Measurements from ENCODE around the gene ATP11A.
"Not testable (repeated sequence)": the region's sequence is repeated elsewhere in the genome, so short reads cannot be mapped to it uniquely, and the experiment has no call there.

ATP11A gene

GRCh38 chr13:112796190-112796915 lies 106.5 kb downstream of the ATP11A start:
- DNase-seq (ENCODE audit: low read depth): no peak

- no peak for DNase-seq (ENCODE audit: low read depth)
Observed at GRCh38 chr13:112799394-112799793, 109.6 kb downstream of the ATP11A start.

- no peak for DNase-seq (ENCODE audit: low read depth)
Observed at GRCh38 chr13:112800057-112800456, 110.2 kb downstream of the ATP11A start.

GRCh38 chr13:112800807-112801206 lies 111.0 kb downstream of the ATP11A start:
- DNase-seq (ENCODE audit: low read depth): not testable (repeated sequence)

- DNase-seq (ENCODE audit: low read depth): no peak
Observed at GRCh38 chr13:112802802-112803195, 113.0 kb downstream of the ATP11A start.

- no peak for DNase-seq (ENCODE audit: low read depth)
Observed at GRCh38 chr13:112803422-112803821, 113.6 kb downstream of the ATP11A start.

- no peak for DNase-seq (ENCODE audit: low read depth)
Observed at GRCh38 chr13:112804374-112804773, 114.5 kb downstream of the ATP11A start.

- no peak for DNase-seq (ENCODE audit: low read depth)
Observed at GRCh38 chr13:112806739-112807652, 117.2 kb downstream of the ATP11A start.

- DNase-seq (ENCODE audit: low read depth): no peak
Observed at GRCh38 chr13:112807653-112808376, 118.0 kb downstream of the ATP11A start.

- no peak for DNase-seq (ENCODE audit: low read depth)
Observed at GRCh38 chr13:112808377-112809140, 118.7 kb downstream of the ATP11A start.

GRCh38 chr13:112809332-112810315 lies 119.8 kb downstream of the ATP11A start:
- DNase-seq (ENCODE audit: low read depth): no peak

- DNase-seq (ENCODE audit: low read depth): no peak
Observed at GRCh38 chr13:112810608-112811007, 120.8 kb downstream of the ATP11A start.

GRCh38 chr13:112812306-112813055 lies 122.6 kb downstream of the ATP11A start:
- no peak for DNase-seq (ENCODE audit: low read depth)

- DNase-seq (ENCODE audit: low read depth): no peak
Observed at GRCh38 chr13:112813552-112813951, 123.7 kb downstream of the ATP11A start.

GRCh38 chr13:112814905-112815585 lies 125.2 kb downstream of the ATP11A start:
- DNase-seq (ENCODE audit: low read depth): no peak

GRCh38 chr13:112815871-112816270 lies 126.0 kb downstream of the ATP11A start:
- DNase-seq (ENCODE audit: low read depth): no peak

GRCh38 chr13:112818040-112818697 lies 128.3 kb downstream of the ATP11A start:
- no peak for DNase-seq (ENCODE audit: low read depth)

GRCh38 chr13:112818698-112819045 lies 128.8 kb downstream of the ATP11A start:
- DNase-seq (ENCODE audit: low read depth): no peak

GRCh38 chr13:112819111-112819510 lies 129.3 kb downstream of the ATP11A start:
- no peak for DNase-seq (ENCODE audit: low read depth)

Data from activated T-cell treated with anti-CD3 and anti-CD28 coated beads for 24 hours (primary cell).